ENCODE measurements around the gene ECT2L.

DNA sequence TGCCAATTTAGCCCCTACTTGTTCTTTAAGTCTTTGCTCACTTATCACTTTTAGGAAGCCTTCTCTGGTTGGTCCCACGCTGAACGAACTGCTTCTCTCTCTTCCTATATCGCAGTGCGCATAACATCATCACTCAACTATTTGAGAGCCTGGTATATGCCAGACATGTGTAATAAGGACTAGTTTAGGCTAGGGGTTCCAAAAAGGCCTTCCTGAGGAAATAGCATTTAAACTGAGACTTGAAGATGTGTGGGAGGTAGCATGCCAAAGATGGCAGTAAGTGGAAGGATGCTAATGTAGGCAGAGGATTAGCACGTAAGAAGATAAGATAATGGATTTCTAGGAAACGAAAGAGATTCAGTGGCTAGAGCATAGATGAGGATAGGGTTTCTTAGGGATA is 17.6 kb upstream of the ECT2L start:
- TF ChIP-seq POLR2A (IDR thresholded peaks at IDR 0.05), result no peak
- TF ChIP-seq, protein P1, sequence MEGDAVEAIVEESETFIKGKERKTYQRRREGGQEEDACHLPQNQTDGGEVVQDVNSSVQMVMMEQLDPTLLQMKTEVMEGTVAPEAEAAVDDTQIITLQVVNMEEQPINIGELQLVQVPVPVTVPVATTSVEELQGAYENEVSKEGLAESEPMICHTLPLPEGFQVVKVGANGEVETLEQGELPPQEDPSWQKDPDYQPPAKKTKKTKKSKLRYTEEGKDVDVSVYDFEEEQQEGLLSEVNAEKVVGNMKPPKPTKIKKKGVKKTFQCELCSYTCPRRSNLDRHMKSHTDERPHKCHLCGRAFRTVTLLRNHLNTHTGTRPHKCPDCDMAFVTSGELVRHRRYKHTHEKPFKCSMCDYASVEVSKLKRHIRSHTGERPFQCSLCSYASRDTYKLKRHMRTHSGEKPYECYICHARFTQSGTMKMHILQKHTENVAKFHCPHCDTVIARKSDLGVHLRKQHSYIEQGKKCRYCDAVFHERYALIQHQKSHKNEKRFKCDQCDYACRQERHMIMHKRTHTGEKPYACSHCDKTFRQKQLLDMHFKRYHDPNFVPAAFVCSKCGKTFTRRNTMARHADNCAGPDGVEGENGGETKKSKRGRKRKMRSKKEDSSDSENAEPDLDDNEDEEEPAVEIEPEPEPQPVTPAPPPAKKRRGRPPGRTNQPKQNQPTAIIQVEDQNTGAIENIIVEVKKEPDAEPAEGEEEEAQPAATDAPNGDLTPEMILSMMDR (IDR thresholded peaks at IDR 0.05), result no peak
